Parathyroid adenoma (tissue), 2 donors: ENCODE measurements around the gene SLC50A1.

ENCODE experiments used
- H2AFZ ChIP-seq: fragments of 300-600 bp; sonication (generic); one replicate; pipeline ENCODE4 v1.7.0; 2017; ENCODE audit warnings: antibody characterized with exemption, mild to moderate bottlenecking
- H3K27ac ChIP-seq: fragments of 300-600 bp; sonication (generic); one replicate; pipeline ENCODE4 v1.7.0; 2017
- H3K27me3 ChIP-seq: fragments of 300-600 bp; sonication (generic); one replicate; pipeline ENCODE4 v1.7.0; 2017; ENCODE audit warnings: low read length; ENCODE audit not compliant: control insufficient read depth, insufficient read depth
- H3K36me3 ChIP-seq: fragments of 300-600 bp; sonication (generic); one replicate; pipeline ENCODE4 v1.7.0; 2017; ENCODE audit warnings: low read length; ENCODE audit not compliant: control insufficient read depth, insufficient read depth
- H3K4me1 ChIP-seq: fragments of 300-600 bp; sonication (generic); one replicate; pipeline ENCODE4 v1.7.0; 2017; ENCODE audit warnings: control low read depth
- H3K4me2 ChIP-seq: fragments of 300-600 bp; sonication (generic); one replicate; pipeline ENCODE4 v1.7.0; 2017; ENCODE audit warnings: low read length
- H3K4me3 ChIP-seq: fragments of 300-600 bp; sonication (generic); one replicate; pipeline ENCODE4 v1.7.0; 2017; ENCODE audit warnings: low read depth, low read length
- H3K79me2 ChIP-seq: fragments of 300-600 bp; sonication (generic); one replicate; pipeline ENCODE4 v1.7.0; 2017; ENCODE audit warnings: control low read depth
- H3K9ac ChIP-seq: fragments of 300-600 bp; sonication (generic); one replicate; pipeline ENCODE4 v1.7.0; 2017; ENCODE audit warnings: mild to moderate bottlenecking
- H3K9me3 ChIP-seq: fragments of 300-600 bp; sonication (generic); one replicate; pipeline ENCODE4 v1.7.0; 2017; ENCODE audit warnings: low read length; ENCODE audit not compliant: control insufficient read depth
- CTCF ChIP-seq: fragments of 300-600 bp; sonication (generic); IDR thresholded peaks from one replicate; pipeline ENCODE4 v1.7.0; 2017; ENCODE audit warnings: antibody characterized with exemption, mild to moderate bottlenecking
- donor health status: primary hyperparathyroidism.

Gene SLC50A1

GRCh38 chr1:155186067-155186793 lies 50.6 kb downstream of the SLC50A1 start:
- Histone ChIP-seq H3K4me1 (no peaks in the 10 kb centered on the region), H3K4me2 (no peak overlapping the region), H3K27ac (no peak overlapping the region), H3K79me2 (no peaks in the 10 kb centered on the region), H3K27me3 (no peaks in the 10 kb centered on the region), H3K9me3 (no peaks in the 10 kb centered on the region), H2AFZ (no peak overlapping the region), H3K4me3 (no peak overlapping the region), H3K36me3 (no peaks in the 10 kb centered on the region), H3K9ac (no peak overlapping the region)
- no peak for TF ChIP-seq CTCF

GRCh38 chr1:155186794-155187455 lies 51.3 kb downstream of the SLC50A1 start:
- H3K27me3 ChIP-seq, result no peaks in the 10 kb centered on the region
- H3K4me1 ChIP-seq, result no peaks in the 10 kb centered on the region
- no peaks in the 10 kb centered on the region for H3K9me3 ChIP-seq
- no peaks in the 10 kb centered on the region for H3K36me3 ChIP-seq
- no peak overlapping the region for H3K4me2 ChIP-seq
- no peak overlapping the region for H3K27ac ChIP-seq
- TF ChIP-seq CTCF, result no peak
- H3K9ac ChIP-seq, result no peak overlapping the region
- H2AFZ ChIP-seq, result no peak overlapping the region
- no peak overlapping the region for H3K4me3 ChIP-seq
- no peaks in the 10 kb centered on the region for H3K79me2 ChIP-seq

GRCh38 chr1:155187456-155187891 lies 51.8 kb downstream of the SLC50A1 start:
- H3K79me2 ChIP-seq, result no peaks in the 10 kb centered on the region
- no peak overlapping the region for H3K27ac ChIP-seq
- no peaks in the 10 kb centered on the region for H3K27me3 ChIP-seq
- no peaks in the 10 kb centered on the region for H3K36me3 ChIP-seq
- H3K9me3 ChIP-seq, result no peaks in the 10 kb centered on the region
- H3K4me3 ChIP-seq, result no peak overlapping the region
- H3K4me1 ChIP-seq, result no peaks in the 10 kb centered on the region
- no peak overlapping the region for H3K9ac ChIP-seq
- H2AFZ ChIP-seq, result no peak overlapping the region
- H3K4me2 ChIP-seq, result no peak overlapping the region
- no peak for TF ChIP-seq CTCF

- Histone ChIP-seq H3K9me3 (no peaks in the 10 kb centered on the region), H3K27me3 (no peaks in the 10 kb centered on the region), H3K27ac (no peak overlapping the region), H3K79me2 (no peaks in the 10 kb centered on the region), H3K4me3 (no peak overlapping the region), H2AFZ (no peak overlapping the region), H3K4me1 (no peaks in the 10 kb centered on the region), H3K36me3 (no peaks in the 10 kb centered on the region), H3K4me2 (no peak overlapping the region), H3K9ac (no peak overlapping the region)
- TF ChIP-seq CTCF, result no peak
Observed at GRCh38 chr1:155188268-155188667, 52.6 kb downstream of the SLC50A1 start.
